Liver (tissue), 9 donors: ENCODE results near the gene LAMA2. TPM values are rescaled to one million over a fixed set of nuclear protein-coding genes. Genes with fewer than 3 reads are reported as not detected.

Experiments used
- DNase-seq: peaks from one replicate; pipeline ENCODE4 v3.0.0-alpha.2; 2017; ENCODE audit warnings: low spot score
- H3K27ac ChIP-seq, 2 donors: one replicate each; pipeline ENCODE4 v1.7.0; 2013; ENCODE audit warnings: inconsistent platforms in 2 of 2, low read length in 2 of 2, control low read depth in 1 of 2, low read depth in 1 of 2, mild to moderate bottlenecking in 1 of 2
- H3K27me3 ChIP-seq, 4 donors: one replicate each; pipeline versions ENCODE4 v1.6.1 to v1.7.0; 2013; ENCODE audit warnings: low read length in 3 of 4, inconsistent platforms in 1 of 4, mild to moderate bottlenecking in 1 of 4, moderate library complexity in 1 of 4; ENCODE audit not compliant: control insufficient read depth in 4 of 4, insufficient read depth in 4 of 4
- H3K36me3 ChIP-seq, 4 donors: one replicate each; pipeline versions ENCODE4 v1.6.1 to v1.7.0; 2013; ENCODE audit warnings: low read length in 3 of 4, mild to moderate bottlenecking in 3 of 4, low read depth in 1 of 4, moderate library complexity in 1 of 4; ENCODE audit not compliant: control insufficient read depth in 4 of 4, insufficient read depth in 3 of 4
- H3K4me1 ChIP-seq, 4 donors: one replicate each; pipeline versions ENCODE4 v1.6.1 to v1.7.0; 2013; ENCODE audit warnings: low read length in 3 of 4, mild to moderate bottlenecking in 3 of 4, moderate library complexity in 1 of 4; ENCODE audit not compliant: control insufficient read depth in 4 of 4, insufficient read depth in 4 of 4
- H3K4me3 ChIP-seq, 3 donors: one replicate each; pipeline versions ENCODE4 v1.6.1 to v1.7.0; 2013; ENCODE audit warnings: low read length in 3 of 3, control low read depth in 1 of 3, low read depth in 1 of 3, mild to moderate bottlenecking in 1 of 3
- H3K9ac ChIP-seq, 2 donors: one replicate each; pipeline ENCODE4 v1.7.0; 2013; ENCODE audit warnings: low read length in 2 of 2, mild to moderate bottlenecking in 2 of 2, moderate library complexity in 2 of 2, control low read depth in 1 of 2, low read depth in 1 of 2
- H3K9me3 ChIP-seq, 4 donors: one replicate each; pipeline versions ENCODE4 v1.6.1 to v1.7.0; 2013; ENCODE audit warnings: low read length in 3 of 4; ENCODE audit not compliant: control insufficient read depth in 4 of 4
- EGR1 ChIP-seq, 2 donors: IDR thresholded peaks; 2 replicates each; pipeline ENCODE4 v1.6.1; 2016 to 2018; ENCODE audit warnings: antibody characterized with exemption in 2 of 2, low read depth in 2 of 2
- FOXA1 ChIP-seq: IDR thresholded peaks from 2 replicates; pipeline ENCODE4 v1.6.1; 2016; ENCODE audit warnings: antibody characterized with exemption
- FOXA2 ChIP-seq: IDR thresholded peaks from 2 replicates; pipeline ENCODE4 v1.6.1; 2016; ENCODE audit warnings: antibody characterized with exemption
- GABPA ChIP-seq, 2 donors: IDR thresholded peaks in 1 of 2; conservative IDR thresholded peaks in 1 of 2; 2 replicates each; pipeline ENCODE4 v1.6.1; 2016; ENCODE audit warnings: antibody characterized with exemption in 2 of 2, mild to moderate bottlenecking in 1 of 2, moderate library complexity in 1 of 2
- HNF4A ChIP-seq, 2 donors: conservative IDR thresholded peaks; 2 replicates each; pipeline ENCODE4 v1.6.1; 2016; ENCODE audit warnings: antibody characterized with exemption in 2 of 2, mild to moderate bottlenecking in 2 of 2
- HNF4G ChIP-seq: IDR thresholded peaks from 2 replicates; pipeline ENCODE4 v1.6.1; 2016; ENCODE audit warnings: antibody characterized with exemption
- JUND ChIP-seq, 2 donors: IDR thresholded peaks; 2 replicates each; pipeline ENCODE4 v1.6.1; 2016; ENCODE audit warnings: antibody characterized with exemption in 2 of 2
- NR2F2 ChIP-seq: IDR thresholded peaks from 2 replicates; pipeline ENCODE4 v1.6.1; 2016; ENCODE audit warnings: antibody characterized with exemption
- RAD21 ChIP-seq, 2 donors: IDR thresholded peaks; 2 replicates each; pipeline ENCODE4 v1.6.1; 2016; ENCODE audit warnings: antibody characterized with exemption in 2 of 2, mild to moderate bottlenecking in 2 of 2
- RXRA ChIP-seq, 2 donors: IDR thresholded peaks; 2 replicates each; pipeline ENCODE4 v1.6.1; 2017 to 2018; ENCODE audit warnings: antibody characterized with exemption in 2 of 2, mild to moderate bottlenecking in 1 of 2
- SP1 ChIP-seq: IDR thresholded peaks from 2 replicates; pipeline ENCODE4 v1.6.1; 2018; ENCODE audit warnings: antibody characterized with exemption, mild to moderate bottlenecking
- TAF1 ChIP-seq: conservative IDR thresholded peaks from 2 replicates; pipeline ENCODE4 v1.6.1; 2016; ENCODE audit warnings: antibody characterized with exemption, mild to moderate bottlenecking
- YY1 ChIP-seq: IDR thresholded peaks from 2 replicates; pipeline ENCODE4 v1.6.1; 2016; ENCODE audit warnings: antibody characterized with exemption, mild to moderate bottlenecking
- ZBTB33 ChIP-seq: IDR thresholded peaks from 2 replicates; pipeline ENCODE4 v1.6.1; 2016; ENCODE audit warnings: antibody characterized with exemption
- WGBS: extraction: QIAGEN DNeasy Blood & Tissue Kit; methylation state at CpG from one replicate; pipeline ENCODE4 v1.1.7; 2013; 5-methylcytosine and 5-hydroxymethylcytosine counted together
- polyA plus RNA-seq, 2 donors: library from polyadenylated mRNA; stranded (reverse) in 1 of 2; unstranded in 1 of 2; fragments of 200-250 nt in 1 of 2; fragments of >200 nt in 1 of 2; fragmentation: Nextera tagmentation in 1 of 2; extraction: Ambion mirVana in 1 of 2; gene quantifications; one replicate each; pipeline versions ENCODE4 v1.2.1 to v1.2.3, GENCODE V29; 2013 to 2015
- total RNA-seq, 2 donors: library from RNA; depleted of rRNA; stranded (reverse); fragments of >200 nt; gene quantifications; one replicate each; pipeline ENCODE4 v1.2.3, GENCODE V29; 2014
- TF ChIP-seq, protein P1 (sequence below): IDR thresholded peaks from 2 replicates; pipeline ENCODE4 v1.6.1; 2016; ENCODE audit warnings: antibody characterized with exemption
- TF ChIP-seq, protein P2 (sequence below): fragments of 150-350 bp; IDR thresholded peaks from 2 replicates; pipeline ENCODE4 v1.5.1; 2017; ENCODE audit warnings: improper control_type of control experiment, low read depth, low read length; ENCODE audit not compliant: missing input control
- TF ChIP-seq, protein P3 (sequence below): IDR thresholded peaks from 2 replicates; pipeline ENCODE4 v1.6.1; 2016; ENCODE audit warnings: antibody characterized with exemption
- TF ChIP-seq, protein P4 (sequence below): IDR thresholded peaks from 2 replicates; pipeline ENCODE4 v1.6.1; 2016; ENCODE audit warnings: antibody characterized with exemption, mild to moderate bottlenecking
- donor health status: healthy.
- donor health status: healthy.
- donor health status: healthy.
- donor health status: healthy.
- donor health status: healthy.

LAMA2 gene
- total and polyA plus RNA-seq, 4 donors = 1.3 to 17.0 (median 3.0) TPM

- no peaks in the 10 kb centered on the region for H3K4me1 ChIP-seq
- no peaks in the 10 kb centered on the region for H3K36me3 ChIP-seq
- no peaks in the 10 kb centered on the region for H3K9me3 ChIP-seq
- 83% methylated on average over 1 of the region's 1 CpG for WGBS
- H3K27me3 ChIP-seq = peaks cover 0 to 2% (median 0%) of the 10 kb centered on the region in 4 donors
- H3K27ac ChIP-seq = no peak overlapping the region
- H3K4me3 ChIP-seq = no peak overlapping the region
- no peak for DNase-seq
- no peak for TF ChIP-seq GABPA (IDR thresholded peaks at IDR 0.05 in 1 of 2, conservative IDR thresholded peaks at IDR 0.05 in 1 of 2)
- TF ChIP-seq, protein P1, sequence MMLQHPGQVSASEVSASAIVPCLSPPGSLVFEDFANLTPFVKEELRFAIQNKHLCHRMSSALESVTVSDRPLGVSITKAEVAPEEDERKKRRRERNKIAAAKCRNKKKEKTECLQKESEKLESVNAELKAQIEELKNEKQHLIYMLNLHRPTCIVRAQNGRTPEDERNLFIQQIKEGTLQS = no peak
- TF ChIP-seq TAF1 = no peak
- no peak for TF ChIP-seq NR2F2
- TF ChIP-seq, protein P2, sequence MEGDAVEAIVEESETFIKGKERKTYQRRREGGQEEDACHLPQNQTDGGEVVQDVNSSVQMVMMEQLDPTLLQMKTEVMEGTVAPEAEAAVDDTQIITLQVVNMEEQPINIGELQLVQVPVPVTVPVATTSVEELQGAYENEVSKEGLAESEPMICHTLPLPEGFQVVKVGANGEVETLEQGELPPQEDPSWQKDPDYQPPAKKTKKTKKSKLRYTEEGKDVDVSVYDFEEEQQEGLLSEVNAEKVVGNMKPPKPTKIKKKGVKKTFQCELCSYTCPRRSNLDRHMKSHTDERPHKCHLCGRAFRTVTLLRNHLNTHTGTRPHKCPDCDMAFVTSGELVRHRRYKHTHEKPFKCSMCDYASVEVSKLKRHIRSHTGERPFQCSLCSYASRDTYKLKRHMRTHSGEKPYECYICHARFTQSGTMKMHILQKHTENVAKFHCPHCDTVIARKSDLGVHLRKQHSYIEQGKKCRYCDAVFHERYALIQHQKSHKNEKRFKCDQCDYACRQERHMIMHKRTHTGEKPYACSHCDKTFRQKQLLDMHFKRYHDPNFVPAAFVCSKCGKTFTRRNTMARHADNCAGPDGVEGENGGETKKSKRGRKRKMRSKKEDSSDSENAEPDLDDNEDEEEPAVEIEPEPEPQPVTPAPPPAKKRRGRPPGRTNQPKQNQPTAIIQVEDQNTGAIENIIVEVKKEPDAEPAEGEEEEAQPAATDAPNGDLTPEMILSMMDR = no peak
- no peak for TF ChIP-seq SP1
- no peak for TF ChIP-seq HNF4G
- no peak for TF ChIP-seq ZBTB33
- TF ChIP-seq HNF4A (conservative IDR thresholded peaks at IDR 0.05) = no peak
- no peak for TF ChIP-seq RAD21 (IDR thresholded peaks at IDR 0.05)
- no peak for TF ChIP-seq RXRA (IDR thresholded peaks at IDR 0.05)
- TF ChIP-seq JUND (IDR thresholded peaks at IDR 0.05) = no peak
- TF ChIP-seq EGR1 (IDR thresholded peaks at IDR 0.05; ENCODE audit: low read depth in 2 of 2) = no peak
- TF ChIP-seq, protein P3, sequence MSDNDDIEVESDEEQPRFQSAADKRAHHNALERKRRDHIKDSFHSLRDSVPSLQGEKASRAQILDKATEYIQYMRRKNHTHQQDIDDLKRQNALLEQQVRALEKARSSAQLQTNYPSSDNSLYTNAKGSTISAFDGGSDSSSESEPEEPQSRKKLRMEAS = no peak
- TF ChIP-seq YY1 = no peak
- TF ChIP-seq, protein P4, sequence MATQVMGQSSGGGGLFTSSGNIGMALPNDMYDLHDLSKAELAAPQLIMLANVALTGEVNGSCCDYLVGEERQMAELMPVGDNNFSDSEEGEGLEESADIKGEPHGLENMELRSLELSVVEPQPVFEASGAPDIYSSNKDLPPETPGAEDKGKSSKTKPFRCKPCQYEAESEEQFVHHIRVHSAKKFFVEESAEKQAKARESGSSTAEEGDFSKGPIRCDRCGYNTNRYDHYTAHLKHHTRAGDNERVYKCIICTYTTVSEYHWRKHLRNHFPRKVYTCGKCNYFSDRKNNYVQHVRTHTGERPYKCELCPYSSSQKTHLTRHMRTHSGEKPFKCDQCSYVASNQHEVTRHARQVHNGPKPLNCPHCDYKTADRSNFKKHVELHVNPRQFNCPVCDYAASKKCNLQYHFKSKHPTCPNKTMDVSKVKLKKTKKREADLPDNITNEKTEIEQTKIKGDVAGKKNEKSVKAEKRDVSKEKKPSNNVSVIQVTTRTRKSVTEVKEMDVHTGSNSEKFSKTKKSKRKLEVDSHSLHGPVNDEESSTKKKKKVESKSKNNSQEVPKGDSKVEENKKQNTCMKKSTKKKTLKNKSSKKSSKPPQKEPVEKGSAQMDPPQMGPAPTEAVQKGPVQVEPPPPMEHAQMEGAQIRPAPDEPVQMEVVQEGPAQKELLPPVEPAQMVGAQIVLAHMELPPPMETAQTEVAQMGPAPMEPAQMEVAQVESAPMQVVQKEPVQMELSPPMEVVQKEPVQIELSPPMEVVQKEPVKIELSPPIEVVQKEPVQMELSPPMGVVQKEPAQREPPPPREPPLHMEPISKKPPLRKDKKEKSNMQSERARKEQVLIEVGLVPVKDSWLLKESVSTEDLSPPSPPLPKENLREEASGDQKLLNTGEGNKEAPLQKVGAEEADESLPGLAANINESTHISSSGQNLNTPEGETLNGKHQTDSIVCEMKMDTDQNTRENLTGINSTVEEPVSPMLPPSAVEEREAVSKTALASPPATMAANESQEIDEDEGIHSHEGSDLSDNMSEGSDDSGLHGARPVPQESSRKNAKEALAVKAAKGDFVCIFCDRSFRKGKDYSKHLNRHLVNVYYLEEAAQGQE = no peak
- TF ChIP-seq FOXA2 = no peak
- TF ChIP-seq FOXA1 = no peak
- H3K9ac ChIP-seq = no peak overlapping the region
These were observed 221.6 kb downstream of the LAMA2 start for GRCh38 chr6:129104560-129104959.
